ENCODE measurements around the gene FLNC. TPM values are rescaled to one million over a fixed set of nuclear protein-coding genes. Genes with fewer than 3 reads are reported as not detected.

The FLNC gene
- total RNA-seq, 1 donor from 2014 or later, result 591 TPM

- DNase-seq (no peak), ATAC-seq (no peak)
- intact Hi-C loops (cut with micrococcal nuclease), result no loop called here
These were observed 55.4 kb downstream of the FLNC start for GRCh38 chr7:128885370-128886187.

DNA sequence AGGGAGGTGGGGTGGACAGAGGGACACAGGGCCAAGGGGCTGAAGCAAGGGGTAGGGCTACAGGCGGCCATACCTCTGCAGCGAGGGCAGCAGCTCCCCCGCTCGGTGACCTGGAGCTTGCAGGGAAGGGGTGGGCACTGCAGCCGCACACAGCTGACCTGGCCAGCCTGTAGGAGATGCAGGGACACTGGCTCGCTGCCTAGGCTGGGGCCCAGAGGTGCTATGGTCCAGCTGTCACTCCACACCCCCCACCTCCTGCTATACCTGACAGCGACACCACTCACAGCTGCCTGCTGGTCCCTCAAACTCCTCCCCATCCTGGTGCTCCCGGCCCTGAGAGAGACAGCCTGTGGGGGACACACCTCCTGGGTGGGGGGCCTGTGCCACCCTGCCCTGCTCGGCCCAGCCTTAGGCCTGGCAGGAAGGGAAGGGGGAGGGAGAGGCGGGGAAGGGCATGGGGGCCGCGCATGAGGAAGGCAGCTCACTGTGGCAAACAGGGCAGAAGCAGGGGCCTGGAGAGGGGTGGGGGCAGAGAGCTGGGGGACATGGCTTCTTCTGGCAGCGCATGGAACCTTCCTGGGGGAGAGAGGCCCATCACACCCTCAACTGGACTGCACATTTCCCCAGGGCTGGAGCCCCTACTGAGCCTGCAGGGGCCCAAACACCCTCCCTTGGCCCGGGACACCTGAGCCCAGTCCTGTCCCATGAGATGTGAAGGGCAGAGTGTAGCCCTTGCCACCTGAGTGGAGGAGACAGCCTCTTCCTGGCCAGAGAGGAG, 56.4 kb downstream of the FLNC start:
- intact Hi-C loops (cut with micrococcal nuclease), result no loop called here
- DNase-seq (no peak), ATAC-seq (no peak)

DNA sequence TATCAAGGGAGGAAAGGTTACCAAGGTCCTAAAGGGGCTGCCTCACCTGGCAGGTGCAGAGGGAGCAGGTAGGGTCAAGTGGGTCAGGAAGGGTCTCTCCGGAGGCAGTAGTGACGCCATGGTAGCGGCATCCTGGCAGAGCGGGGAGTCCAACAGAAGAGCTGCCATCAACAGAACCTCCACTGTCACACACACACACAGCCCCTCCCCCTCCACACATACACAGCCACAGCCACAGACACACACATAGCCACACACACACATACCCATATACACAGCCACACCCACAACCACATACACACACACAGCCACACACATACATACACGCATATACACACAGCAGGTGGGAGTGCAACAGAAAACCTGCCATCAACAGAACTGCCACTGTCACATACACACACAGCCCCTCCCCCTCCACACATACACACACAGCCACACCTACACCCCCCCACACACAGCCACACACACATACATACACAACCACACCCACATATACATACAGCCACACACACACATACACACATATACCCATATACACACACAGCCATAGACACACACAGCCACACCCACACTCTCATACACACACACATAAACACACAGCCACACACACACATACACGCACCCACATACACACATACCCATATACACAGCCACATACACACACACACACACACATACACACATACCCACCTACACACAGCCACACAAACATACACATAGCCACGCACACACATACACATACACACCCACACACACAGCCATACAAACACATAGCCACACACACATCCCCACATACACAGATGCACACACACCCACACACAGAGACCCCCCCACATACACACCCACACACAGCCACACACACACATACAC, 57.2 kb downstream of the FLNC start:
- intact Hi-C loops (cut with micrococcal nuclease), result no loop called here
- ATAC-seq (no peak), DNase-seq (no peak)

DNA sequence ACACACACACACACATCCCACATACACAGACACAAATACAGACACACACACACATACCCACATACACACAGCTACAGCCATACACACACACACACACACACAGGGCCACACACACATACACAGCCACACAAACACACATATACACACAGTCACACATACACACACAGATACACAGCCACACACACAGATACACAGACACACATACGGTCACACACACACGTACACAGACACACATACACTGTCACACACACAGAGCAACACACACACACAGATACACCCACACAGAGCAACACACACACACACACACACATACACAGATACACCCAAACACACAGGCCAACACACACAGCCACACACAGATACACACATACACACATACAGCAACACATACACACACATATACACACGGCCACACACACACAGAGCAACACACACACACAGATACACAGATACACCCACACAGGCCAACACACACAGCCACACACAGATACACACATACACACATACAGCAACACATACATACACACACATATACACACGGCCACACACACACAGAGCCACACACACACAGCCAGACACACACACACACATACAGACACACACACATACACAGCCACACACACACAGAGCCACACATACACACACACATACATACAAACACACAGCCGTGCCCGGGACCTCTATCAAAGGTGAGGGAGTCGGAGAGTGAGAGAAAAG, 58.0 kb downstream of the FLNC start:
- intact Hi-C loops (cut with micrococcal nuclease), result no loop called here
- no peak for ATAC-seq
- no peak for DNase-seq

GRCh38 chr7:128888756-128889095, 58.5 kb downstream of the FLNC start:
- DNase-seq, result no peak
- intact Hi-C loops (cut with micrococcal nuclease), result no loop called here
- no peak for ATAC-seq

DNA sequence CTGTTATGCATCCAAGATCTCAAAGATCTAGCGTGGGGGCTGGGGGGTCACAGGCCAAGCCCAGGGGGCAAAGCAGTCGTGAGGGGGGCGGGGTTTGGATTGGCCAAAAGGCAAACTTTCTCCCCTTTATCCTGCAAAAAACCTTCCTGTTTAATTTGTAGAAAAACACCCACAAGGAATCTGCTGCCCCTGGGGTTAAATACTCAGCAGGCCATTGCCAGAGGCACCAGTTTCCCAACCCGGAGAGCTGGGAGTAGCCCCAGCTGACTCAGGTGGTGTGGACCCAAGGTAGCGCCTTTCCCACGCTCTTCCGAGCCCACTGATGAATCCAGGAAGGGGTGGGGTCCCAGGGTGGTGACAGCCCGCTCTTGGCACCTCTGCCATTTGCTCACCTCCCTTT, 58.9 kb downstream of the FLNC start:
- no peak for DNase-seq
- intact Hi-C loops (cut with micrococcal nuclease), result no loop called here
- ATAC-seq, result no peak

- ATAC-seq (peak; percentile 31), DNase-seq (no peak)
- intact Hi-C loops (cut with micrococcal nuclease), result no loop called here
These were observed 60.3 kb downstream of the FLNC start for GRCh38 chr7:128890306-128891109.

DNA sequence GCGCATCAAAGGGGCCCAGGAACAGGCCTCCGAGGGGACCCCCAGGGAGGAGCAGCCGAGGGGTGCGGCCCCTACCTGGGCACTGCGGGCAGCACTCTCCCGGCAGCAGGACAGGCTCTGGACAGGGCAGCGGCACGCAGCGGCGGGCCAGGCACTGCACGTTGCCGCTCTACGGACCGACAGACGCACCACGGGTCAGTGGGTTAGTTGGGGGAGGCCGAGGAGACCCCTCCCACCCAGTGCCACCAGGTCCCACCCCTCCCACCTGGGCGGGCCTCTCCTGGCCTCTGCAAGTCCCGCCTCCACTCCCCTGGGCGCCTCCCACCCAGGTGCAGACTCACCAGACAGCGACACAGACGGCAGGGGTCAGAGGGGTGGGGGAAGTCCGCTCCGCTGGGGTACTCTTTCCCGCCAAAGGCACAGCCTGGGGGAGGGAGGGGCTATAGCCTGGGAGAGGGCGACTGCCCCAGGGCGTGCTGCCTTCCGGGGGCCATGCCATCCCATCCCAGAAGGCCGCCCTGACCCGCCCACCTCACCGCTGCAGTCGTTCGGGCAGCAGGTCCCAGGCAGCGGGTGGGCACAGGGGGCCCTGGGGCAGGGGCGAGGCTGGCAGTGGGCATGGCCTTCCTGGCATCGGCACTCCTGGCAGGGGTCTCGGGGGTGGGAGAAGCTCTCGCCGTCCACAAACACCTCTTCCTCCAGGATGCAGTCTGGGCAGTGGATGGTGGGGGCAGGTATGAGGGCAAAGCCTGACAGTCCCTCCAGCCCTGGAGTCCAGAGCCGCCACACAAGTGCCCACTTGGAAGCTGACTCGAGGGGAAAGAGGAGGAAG, 61.1 kb downstream of the FLNC start:
- intact Hi-C loops (cut with micrococcal nuclease), result no loop called here
- DNase-seq, result no peak
- peak; percentile 20 for ATAC-seq

GRCh38 chr7:128891942-128892269, 61.7 kb downstream of the FLNC start:
- intact Hi-C loops (cut with micrococcal nuclease), result no loop called here
- no peak for DNase-seq
- ATAC-seq, result no peak

DNA sequence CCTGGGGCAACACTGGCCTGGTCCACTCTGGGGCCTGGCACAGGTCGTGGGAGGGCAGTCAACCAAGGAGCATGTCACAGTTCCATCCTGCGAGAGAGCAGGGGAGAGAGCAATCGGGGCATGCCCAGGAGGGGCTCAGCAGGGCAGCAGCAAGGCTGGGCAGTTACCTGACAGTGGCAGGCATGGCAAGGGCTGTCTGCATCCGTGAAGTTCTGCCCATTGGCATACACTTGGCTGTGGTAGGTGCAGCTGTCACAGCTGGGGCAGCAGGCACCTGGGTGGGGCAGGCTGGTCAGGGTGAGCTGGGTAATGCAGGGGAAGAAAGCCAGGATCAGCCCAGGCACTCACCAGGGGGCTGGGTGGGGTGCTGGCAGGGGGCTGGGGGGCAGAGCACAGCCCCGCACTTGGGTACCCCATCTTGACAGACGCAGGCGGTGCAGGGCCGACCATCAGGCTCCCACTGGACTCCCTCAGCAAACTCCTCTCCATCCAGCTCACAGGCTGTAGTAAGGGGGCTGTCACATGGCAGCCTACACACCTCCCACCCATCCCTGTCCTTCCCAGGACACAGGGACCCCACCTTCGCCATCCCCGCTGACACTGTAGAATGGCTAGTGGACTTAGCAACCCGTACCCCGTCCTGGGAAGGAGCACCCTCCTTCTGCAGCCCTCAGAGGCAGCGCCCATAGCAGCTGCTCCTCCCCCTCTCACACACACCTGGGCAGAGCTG, 62.5 kb downstream of the FLNC start:
- intact Hi-C loops (cut with micrococcal nuclease), result no loop called here
- DNase-seq (no peak), ATAC-seq (no peak)

GRCh38 chr7:128893251-128894100, 63.3 kb downstream of the FLNC start:
- intact Hi-C loops (cut with micrococcal nuclease), result no loop called here
- DNase-seq (no peak), ATAC-seq (no peak)

DNA sequence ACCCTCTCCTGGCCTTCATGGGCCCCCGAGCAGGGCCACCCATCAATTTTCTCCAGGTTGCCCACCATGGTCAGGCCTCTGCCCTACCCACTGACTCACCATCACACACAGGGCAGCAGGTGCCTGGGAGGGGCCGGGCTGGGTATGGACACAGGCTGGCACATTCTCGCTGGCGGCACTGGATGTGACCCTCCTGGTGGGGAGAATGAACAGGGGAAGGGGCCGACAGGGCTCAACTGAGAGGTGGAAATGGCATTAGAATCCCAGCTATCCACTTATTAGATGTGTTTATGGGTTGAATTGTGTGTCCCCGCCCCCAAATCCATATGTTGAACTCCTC, 63.9 kb downstream of the FLNC start:
- DNase-seq (no peak), ATAC-seq (no peak)
- intact Hi-C loops (cut with micrococcal nuclease), result no loop called here

DNA sequence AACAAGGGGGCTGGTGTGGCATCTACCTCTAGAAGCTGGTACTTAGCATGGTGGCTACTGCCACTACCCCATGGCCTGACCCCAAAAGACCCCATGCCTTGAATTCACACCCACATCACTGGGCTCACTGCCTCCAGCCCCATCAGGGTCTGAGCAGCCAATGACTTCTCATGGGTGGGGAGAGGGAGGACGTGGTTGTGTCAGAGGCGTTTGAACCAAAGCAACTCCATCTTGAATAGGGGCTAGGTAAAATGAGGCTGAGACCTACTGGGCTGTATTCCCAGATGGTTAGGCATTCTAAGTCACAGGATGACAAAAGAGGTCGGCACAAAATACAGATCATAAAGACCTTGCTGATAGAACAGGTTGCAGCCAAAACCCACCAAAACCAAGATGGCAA, 65.1 kb downstream of the FLNC start:
- no peak for ATAC-seq
- DNase-seq, result no peak
- intact Hi-C loops (cut with micrococcal nuclease), result no loop called here

- intact Hi-C loops (cut with micrococcal nuclease), result no loop called here
- ATAC-seq (no peak), DNase-seq (no peak)
These were observed 69.2 kb downstream of the FLNC start for GRCh38 chr7:128899392-128899791.

- no peak for DNase-seq
- no peak for ATAC-seq
- intact Hi-C loops (cut with micrococcal nuclease), result loop anchor here (10.0 kb wide), 1 partner anchor 205 kb away; no protein-coding TSS in a partner anchor
These were observed 70.0 kb downstream of the FLNC start for GRCh38 chr7:128900237-128900636.
